Measurements from ENCODE around the gene SPARCL1. TPM values are rescaled to one million over a fixed set of nuclear protein-coding genes. Genes with fewer than 3 reads are reported as not detected.

The SPARCL1 gene
- total and polyA plus RNA-seq, 2 of the 13 experiments (the other 11 are each of a cell fraction or from before 2014, with no cell fraction given) = 0.04 TPM; not detected in 1

GRCh38 chr4:87567191-87567590, 38.0 kb upstream of the SPARCL1 start (continued):
- TF ChIP-seq ZNF318 (CRISPR knock-in tag; IDR thresholded peaks at IDR 0.05) = no peak
- TF ChIP-seq ZSCAN29 (CRISPR knock-in tag; conservative IDR thresholded peaks at IDR 0.05) = no peak
- no peak for TF ChIP-seq ZBTB7B (CRISPR knock-in tag; IDR thresholded peaks at IDR 0.05)
- no peak for TF ChIP-seq AHDC1 (CRISPR knock-in tag; IDR thresholded peaks at IDR 0.05; ENCODE audit: borderline replicate concordance)
- no peak for TF ChIP-seq TARDBP (CRISPR knock-in tag; IDR thresholded peaks at IDR 0.05)
- TF ChIP-seq E2F2 (CRISPR knock-in tag; IDR thresholded peaks at IDR 0.05; ENCODE audit: borderline replicate concordance) = no peak
- no peak for TF ChIP-seq SP4 (CRISPR knock-in tag; IDR thresholded peaks at IDR 0.05)
- no peak for TF ChIP-seq ZNF660 (CRISPR knock-in tag; IDR thresholded peaks at IDR 0.05; ENCODE audit: borderline replicate concordance, low read depth)
- TF ChIP-seq ARNT (IDR thresholded peaks at IDR 0.05) = no peak
- TF ChIP-seq ZFP62 (CRISPR knock-in tag; IDR thresholded peaks at IDR 0.05) = no peak
- TF ChIP-seq GLI4 (CRISPR knock-in tag; IDR thresholded peaks at IDR 0.05; ENCODE audit: borderline replicate concordance) = no peak
- TF ChIP-seq BRF2 (CRISPR knock-in tag; IDR thresholded peaks at IDR 0.05) = no peak
